ENCODE data around the gene RAVER2.

RAVER2 gene

GRCh38 chr1:64880449-64880848 lies 135.6 kb downstream of the RAVER2 start:
- WGBS (ENCODE audit: extremely low coverage, insufficient coverage, low lambda C conversion rate) = no CpG with 5 or more reads among the region's 4 CpGs
- H2BK120ac ChIP-seq (ENCODE audit: low read depth, low read length) = no peak overlapping the region
- no peak overlapping the region for H3K27ac ChIP-seq (ENCODE audit: low read depth, low read length)
- no peaks in the 10 kb centered on the region for H3K36me3 ChIP-seq (ENCODE audit: control insufficient read depth, insufficient read depth, low read length)
- H3K56ac ChIP-seq (ENCODE audit: low read length) = no peak overlapping the region
- no peak overlapping the region for H2BK5ac ChIP-seq (ENCODE audit: low read length)
- no peaks in the 10 kb centered on the region for H3K4me1 ChIP-seq (ENCODE audit: control insufficient read depth, low read depth, low read length)
- no peak overlapping the region for H2AK5ac ChIP-seq (ENCODE audit: low read length)
- no peak for DNase-seq
- no peak overlapping the region for H3K4me3 ChIP-seq (ENCODE audit: low read length)
- no peak overlapping the region for H4K8ac ChIP-seq (ENCODE audit: low read depth, low read length)
- H3K9ac ChIP-seq (ENCODE audit: low read length) = no peak overlapping the region
- no peak overlapping the region for H3K18ac ChIP-seq (ENCODE audit: low read length)
- H3K79me1 ChIP-seq (ENCODE audit: low read length) = no peaks in the 10 kb centered on the region
- H3K79me2 ChIP-seq (ENCODE audit: control insufficient read depth, insufficient read depth, low read length) = no peaks in the 10 kb centered on the region
- no peak overlapping the region for H3K4me2 ChIP-seq (ENCODE audit: low read length)
- no peak overlapping the region for H2BK15ac ChIP-seq (replicated peaks; ENCODE audit: low read depth)
- H3K4ac ChIP-seq (ENCODE audit: low read depth, low read length) = no peak overlapping the region
- no peak overlapping the region for H3K23ac ChIP-seq (ENCODE audit: low read length)
- no peaks in the 10 kb centered on the region for H3K27me3 ChIP-seq (ENCODE audit: insufficient read depth, low read length, poor library complexity)
- no peak overlapping the region for H4K5ac ChIP-seq (ENCODE audit: low read length)

DNA sequence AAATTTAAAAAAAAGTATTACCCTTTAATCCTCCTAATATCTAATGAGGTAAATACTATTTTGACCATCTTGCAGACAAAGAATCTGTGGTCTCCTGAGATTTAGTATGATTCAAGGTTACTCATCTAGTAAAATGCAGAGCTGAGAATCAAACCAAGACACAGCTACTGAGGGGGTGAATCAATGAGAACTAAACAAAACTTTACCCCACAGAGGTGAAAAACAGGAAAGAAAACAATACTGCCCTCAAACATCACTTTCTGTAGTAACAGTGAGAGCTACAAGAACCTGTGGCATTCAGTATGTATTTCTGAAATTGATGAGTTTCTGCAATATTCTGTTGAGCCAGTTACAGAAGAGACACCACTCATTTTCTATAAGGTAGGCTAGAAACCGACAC lies 136.4 kb downstream of the RAVER2 start:
- Histone ChIP-seq H3K79me2 (ENCODE audit: control insufficient read depth, insufficient read depth, low read length) (no peaks in the 10 kb centered on the region), H4K5ac (ENCODE audit: low read length) (no peak overlapping the region)
- no CpG with 5 or more reads among the region's 1 CpG for WGBS (ENCODE audit: extremely low coverage, insufficient coverage, low lambda C conversion rate)

More for the DNA sequence above, 136.4 kb downstream of the RAVER2 start:
- Histone ChIP-seq H3K4ac (ENCODE audit: low read depth, low read length) (no peak overlapping the region), H3K4me1 (ENCODE audit: control insufficient read depth, low read depth, low read length) (no peaks in the 10 kb centered on the region), H4K8ac (ENCODE audit: low read depth, low read length) (no peak overlapping the region), H2BK120ac (ENCODE audit: low read depth, low read length) (no peak overlapping the region), H3K23ac (ENCODE audit: low read length) (no peak overlapping the region), H2BK15ac (replicated peaks; ENCODE audit: low read depth) (no peak overlapping the region), H3K4me2 (ENCODE audit: low read length) (no peak overlapping the region), H2AK5ac (ENCODE audit: low read length) (no peak overlapping the region), H3K56ac (ENCODE audit: low read length) (no peak overlapping the region), H3K36me3 (ENCODE audit: control insufficient read depth, insufficient read depth, low read length) (no peaks in the 10 kb centered on the region), H3K4me3 (ENCODE audit: low read length) (no peak overlapping the region), H3K18ac (ENCODE audit: low read length) (no peak overlapping the region), H2BK5ac (ENCODE audit: low read length) (no peak overlapping the region), H3K27ac (ENCODE audit: low read depth, low read length) (no peak overlapping the region), H3K9ac (ENCODE audit: low read length) (no peak overlapping the region), H3K79me1 (ENCODE audit: low read length) (no peaks in the 10 kb centered on the region), H3K27me3 (ENCODE audit: insufficient read depth, low read length, poor library complexity) (no peaks in the 10 kb centered on the region)
- no peak for DNase-seq

All from mesendoderm (in vitro differentiated cells).